GM21367 (cell line): ENCODE results near the gene MYADM.
A peak's percentile ranks its signal among the peaks of the same experiment; 100 is the strongest.
"Not testable (repeated sequence)": the region's sequence is repeated elsewhere in the genome, so short reads cannot be mapped to it uniquely, and the experiment has no call there.

Source experiments
- ATAC-seq: cut with Tn5 transposase; IDR thresholded peaks from one replicate; pipeline ENCODE4 v1.9.1; 2021; ENCODE audit not compliant: unreplicated experiment

The MYADM gene

GRCh38 chr19:53868892-53869804 is 1.5 kb downstream of the MYADM start:
- ATAC-seq = no peak

- ATAC-seq = not testable (repeated sequence)
These were observed 2.3 kb downstream of the MYADM start for GRCh38 chr19:53869805-53870484.

GRCh38 chr19:53870485-53870844 is 2.8 kb downstream of the MYADM start:
- no peak for ATAC-seq

DNA sequence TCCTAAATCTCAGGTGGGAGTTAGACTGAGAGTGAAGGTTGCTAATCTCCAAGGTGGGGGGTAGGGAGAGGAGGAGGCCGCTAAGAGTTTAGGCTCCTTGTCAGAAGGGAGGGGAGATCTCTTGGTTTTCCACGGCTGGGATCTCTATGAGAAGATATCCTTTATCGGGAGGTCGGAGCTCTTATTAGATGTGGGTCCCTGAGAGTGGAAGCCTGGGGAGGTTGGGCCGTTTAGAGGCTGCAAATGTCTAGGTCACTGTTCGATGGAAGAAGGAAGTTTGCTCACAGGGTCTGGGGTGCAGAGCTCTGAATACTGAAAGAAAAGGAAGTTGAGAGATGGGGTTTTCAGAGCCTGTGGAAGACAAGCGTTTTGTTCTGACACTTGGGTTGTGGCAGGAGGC is 3.8 kb downstream of the MYADM start:
- no peak for ATAC-seq

GRCh38 chr19:53872762-53873161 is 5.1 kb downstream of the MYADM start:
- ATAC-seq = no peak

- ATAC-seq = no peak
These were observed 6.3 kb downstream of the MYADM start for GRCh38 chr19:53873773-53874605.

DNA sequence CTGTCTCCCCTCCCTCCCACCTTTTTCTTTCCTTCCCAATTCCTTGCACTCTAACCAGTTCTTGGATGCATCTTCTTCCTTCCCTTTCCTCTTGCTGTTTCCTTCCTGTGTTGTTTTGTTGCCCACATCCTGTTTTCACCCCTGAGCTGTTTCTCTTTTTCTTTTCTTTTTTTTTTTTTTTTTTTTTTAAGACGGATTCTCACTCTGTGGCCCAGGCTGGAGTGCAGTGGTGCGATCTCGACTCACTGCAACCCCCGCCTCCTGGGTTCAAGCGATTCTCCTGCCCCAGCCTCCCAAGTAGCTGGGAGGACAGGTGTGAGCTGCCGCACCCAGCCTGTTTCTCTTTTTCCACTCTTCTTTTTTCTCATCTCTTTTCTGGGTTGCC is 6.9 kb downstream of the MYADM start:
- no peak for ATAC-seq

DNA sequence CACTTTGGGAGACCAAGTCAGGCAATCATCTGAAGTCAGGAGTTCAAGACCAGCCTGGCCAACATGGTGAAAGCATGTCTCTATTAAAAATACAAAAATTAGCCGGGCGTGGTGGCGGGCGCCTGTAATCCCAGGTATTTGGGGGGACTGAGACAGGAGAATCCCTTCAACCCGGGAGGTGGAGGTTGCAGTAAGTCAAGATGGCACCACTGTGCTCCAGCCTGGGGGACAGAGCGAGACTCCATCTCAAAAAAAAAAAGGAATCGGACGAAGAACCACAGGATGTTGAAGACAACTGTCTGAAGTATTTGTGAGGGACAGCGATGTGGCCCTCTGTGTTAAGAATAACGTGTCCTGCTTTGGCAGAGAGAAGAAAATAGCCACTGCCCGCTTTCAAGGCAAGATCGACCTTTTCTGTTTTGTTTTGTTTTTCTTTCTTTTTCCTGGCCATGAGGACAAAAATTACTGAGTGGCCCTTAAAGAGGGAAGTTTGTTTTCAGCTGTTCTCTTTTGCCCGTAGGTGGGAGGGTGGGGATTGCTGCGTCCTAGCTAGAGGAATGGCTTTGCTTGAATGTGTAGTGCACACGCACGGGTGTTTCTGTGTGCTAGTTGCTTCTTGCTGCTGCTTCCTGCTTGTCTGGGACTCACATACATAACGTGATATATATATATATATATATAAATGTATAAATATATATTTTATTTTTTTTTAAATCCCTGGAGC is 8.1 kb downstream of the MYADM start:
- ATAC-seq = no peak

DNA sequence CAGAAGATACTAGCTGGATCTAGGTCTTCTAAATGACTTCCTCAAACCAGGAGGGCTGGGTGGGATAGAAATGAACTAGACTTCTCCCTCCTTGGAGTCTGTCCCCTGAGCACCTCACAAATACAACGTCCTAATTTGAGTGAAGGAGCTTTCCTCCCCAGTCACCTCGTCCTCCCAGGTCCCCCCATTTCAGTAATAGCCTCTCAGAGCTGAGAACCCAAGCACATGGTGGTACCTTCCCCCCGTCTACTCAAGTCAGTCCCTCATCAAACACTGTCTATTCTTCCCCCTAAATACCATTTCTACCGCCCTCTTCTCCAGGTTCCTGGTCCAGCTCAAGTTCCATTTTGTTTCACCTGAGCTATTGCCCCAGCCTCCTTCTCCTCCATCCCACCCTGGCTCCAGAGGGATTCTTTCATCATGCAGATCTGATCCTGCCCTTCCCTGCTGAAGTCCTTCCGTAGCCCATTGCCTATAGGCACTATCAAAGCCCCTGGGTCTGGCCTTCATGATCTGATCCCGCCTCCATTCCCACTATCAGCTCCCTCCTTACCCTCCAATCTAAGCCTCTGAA is 9.1 kb downstream of the MYADM start:
- ATAC-seq = no peak

GRCh38 chr19:53877361-53877766 is 9.7 kb downstream of the MYADM start:
- ATAC-seq = no peak

DNA sequence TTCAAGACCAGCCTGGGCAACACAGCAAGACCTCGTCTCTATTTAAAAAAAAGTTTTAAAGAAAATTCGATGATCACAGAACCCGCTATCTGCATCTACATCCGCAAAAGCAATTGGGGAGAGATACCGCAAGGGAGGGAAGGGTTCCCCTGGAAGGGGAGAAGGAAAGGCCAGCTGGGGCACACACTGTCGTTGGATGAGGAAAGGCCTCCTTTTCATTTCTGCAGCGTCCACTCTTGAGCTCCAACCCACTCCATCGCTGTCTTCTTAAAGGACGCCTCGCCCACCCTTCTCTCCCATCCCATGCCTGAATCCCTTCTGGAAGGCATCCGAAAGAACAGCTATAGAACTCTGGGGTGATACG is 11.1 kb downstream of the MYADM start:
- ATAC-seq = no peak

- ATAC-seq = peak; percentile 80
These were observed 11.7 kb downstream of the MYADM start for GRCh38 chr19:53879140-53880081.

DNA sequence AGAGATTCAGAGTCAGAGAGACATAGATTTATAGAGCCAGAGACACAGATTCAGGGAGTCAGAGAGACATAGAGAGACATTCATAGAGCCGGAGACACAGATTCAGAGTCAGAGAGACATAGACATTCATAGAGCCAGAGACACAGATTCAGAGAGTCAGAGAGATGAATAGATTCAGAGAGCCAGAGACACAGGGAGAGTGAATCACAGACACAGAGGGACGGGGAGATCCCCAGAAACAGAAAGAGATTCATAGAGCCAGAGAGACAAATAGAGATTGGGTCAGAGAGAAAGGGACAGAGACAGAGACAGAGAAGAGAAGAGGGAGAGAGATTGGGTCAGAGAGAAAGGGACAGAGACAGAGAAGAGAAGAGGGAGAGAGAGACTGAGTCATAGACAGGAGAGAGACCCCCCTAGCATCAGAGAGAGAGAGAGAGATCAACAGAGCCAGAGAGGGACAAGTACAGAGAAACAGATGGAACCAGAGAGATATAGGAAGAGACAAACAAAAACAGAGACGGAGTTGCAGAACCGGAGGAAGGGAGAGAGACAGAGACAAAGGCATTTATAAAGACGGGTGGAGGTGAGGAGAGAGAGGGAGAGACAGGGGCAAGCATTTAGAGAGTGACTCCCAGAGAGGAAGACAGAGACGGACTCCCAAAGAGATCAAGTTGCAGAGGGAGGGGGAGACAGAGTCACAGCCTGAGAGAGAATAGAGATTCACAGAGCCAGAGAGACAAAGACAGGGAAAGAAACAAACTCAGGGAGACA is 13.2 kb downstream of the MYADM start:
- ATAC-seq = no peak

- ATAC-seq = no peak
These were observed 14.1 kb downstream of the MYADM start, which contains the start of gene PRKCG for GRCh38 chr19:53881482-53882390. TSS of gene PRKCG (plus strand) at chr19:53882197. CDS start at chr19:53882495, 298 bp downstream.

DNA sequence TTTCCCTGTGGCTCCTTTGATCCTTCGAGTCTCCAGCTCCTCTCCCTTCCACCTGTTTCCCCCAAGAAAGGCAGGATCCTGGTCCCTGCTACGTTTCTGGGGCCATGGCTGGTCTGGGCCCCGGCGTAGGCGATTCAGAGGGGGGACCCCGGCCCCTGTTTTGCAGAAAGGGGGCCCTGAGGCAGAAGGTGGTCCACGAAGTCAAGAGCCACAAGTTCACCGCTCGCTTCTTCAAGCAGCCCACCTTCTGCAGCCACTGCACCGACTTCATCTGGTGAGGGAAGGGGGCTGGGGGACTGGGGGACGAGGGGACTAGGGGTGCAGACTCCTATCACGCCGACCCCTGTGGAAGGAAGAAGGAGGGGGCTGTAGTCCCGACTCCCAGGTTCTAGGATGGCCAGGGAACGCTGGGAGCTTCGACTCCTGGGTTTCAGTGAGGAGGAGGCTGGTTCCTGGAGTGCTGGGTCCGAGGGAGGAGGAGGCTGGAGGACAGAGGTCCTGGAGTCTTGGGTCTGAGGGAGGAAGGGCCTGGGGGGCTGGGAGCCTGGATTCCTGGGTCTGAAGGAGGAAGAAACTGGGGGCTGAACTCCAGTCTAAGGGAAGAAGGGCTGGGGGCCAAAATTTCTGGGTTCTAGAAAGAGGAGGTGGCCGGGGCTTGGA is 14.8 kb downstream of the MYADM start:
- ATAC-seq = no peak

GRCh38 chr19:53883231-53883661 is 15.6 kb downstream of the MYADM start:
- ATAC-seq = no peak

- no peak for ATAC-seq
These were observed 16.1 kb downstream of the MYADM start for GRCh38 chr19:53883741-53884140.
